ENCODE measurements around the gene FAM217B. TPM values are rescaled to one million over a fixed set of nuclear protein-coding genes. Genes with fewer than 3 reads are reported as not detected.

Gene FAM217B
- total and polyA plus RNA-seq, 2 donors from 2014 or later, result 3.2 to 15.5 TPM

GRCh38 chr20:59945175-59945574, 5.0 kb downstream of the FAM217B start:
- H3K4me1 ChIP-seq (ENCODE audit: control insufficient read depth in 2 of 3, insufficient read depth in 2 of 3, low read depth in 1 of 3, low read length in 3 of 3), result peaks cover 4 to 8% (median 5%) of the 10 kb centered on the region in 3 donors
- FAIRE-seq, result no peak
- H3K36me3 ChIP-seq (ENCODE audit: control insufficient read depth in 2 of 3, insufficient read depth in 3 of 3, low read length in 3 of 3), result peaks cover 0 to 26% (median 4%) of the 10 kb centered on the region in 3 donors
- no peak overlapping the region for H3K27ac ChIP-seq (ENCODE audit: low read depth in 2 of 2, low read length in 2 of 2)
- TF ChIP-seq CTCF (IDR thresholded peaks at IDR 0.05; ENCODE audit: borderline replicate concordance, extremely low read depth, insufficient read depth), result no peak
- H3K4me3 ChIP-seq (ENCODE audit: low read length in 3 of 3), result no peak overlapping the region
- no peak overlapping the region for H3K9ac ChIP-seq (ENCODE audit: low read length in 3 of 3)
- no peaks in the 10 kb centered on the region for H3K27me3 ChIP-seq (ENCODE audit: control insufficient read depth, insufficient read depth, low read length)
- no peak for DNase-seq
- no peaks in the 10 kb centered on the region for H3K9me3 ChIP-seq (ENCODE audit: control insufficient read depth in 2 of 3, insufficient read depth in 1 of 3, low read length in 3 of 3)
- intact Hi-C loops (cut with DNase I), result no loop called here

DNA sequence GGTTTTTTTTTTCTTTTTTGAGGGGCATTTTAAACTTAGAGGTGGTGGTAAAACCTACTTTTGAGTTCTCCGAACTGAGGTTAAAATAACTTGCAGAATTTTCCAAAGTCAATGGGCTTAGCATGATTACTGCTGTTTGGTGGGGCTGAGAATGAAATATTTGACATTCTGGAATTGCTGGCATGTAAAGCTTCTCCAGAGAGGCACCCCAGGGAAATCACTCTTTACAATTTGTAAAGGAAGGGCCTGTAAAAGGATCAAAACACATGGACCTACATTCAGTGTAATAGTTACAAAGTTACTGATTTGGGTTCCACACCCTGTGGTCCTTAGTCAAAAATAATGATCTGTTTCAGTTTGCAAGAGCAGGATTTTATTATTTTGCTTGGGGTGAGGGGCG, 5.5 kb downstream of the FAM217B start:
- Histone ChIP-seq H3K4me1 (ENCODE audit: control insufficient read depth in 2 of 3, insufficient read depth in 2 of 3, low read depth in 1 of 3, low read length in 3 of 3) (peaks cover 4 to 8% (median 5%) of the 10 kb centered on the region in 3 donors), H3K27me3 (ENCODE audit: control insufficient read depth, insufficient read depth, low read length) (no peaks in the 10 kb centered on the region), H3K4me3 (ENCODE audit: low read length in 3 of 3) (no peak overlapping the region), H3K9me3 (ENCODE audit: control insufficient read depth in 2 of 3, insufficient read depth in 1 of 3, low read length in 3 of 3) (no peaks in the 10 kb centered on the region), H3K9ac (ENCODE audit: low read length in 3 of 3) (no peak overlapping the region), H3K36me3 (ENCODE audit: control insufficient read depth in 2 of 3, insufficient read depth in 3 of 3, low read length in 3 of 3) (peaks cover 0 to 26% (median 4%) of the 10 kb centered on the region in 3 donors), H3K27ac (ENCODE audit: low read depth in 2 of 2, low read length in 2 of 2) (no peak overlapping the region)
- FAIRE-seq (no peak), DNase-seq (no peak)
- intact Hi-C loops (cut with DNase I), result no loop called here
- no peak for TF ChIP-seq CTCF (IDR thresholded peaks at IDR 0.05; ENCODE audit: borderline replicate concordance, extremely low read depth, insufficient read depth)

- Histone ChIP-seq H3K9me3 (ENCODE audit: control insufficient read depth in 2 of 3, insufficient read depth in 1 of 3, low read length in 3 of 3) (no peaks in the 10 kb centered on the region), H3K36me3 (ENCODE audit: control insufficient read depth in 2 of 3, insufficient read depth in 3 of 3, low read length in 3 of 3) (peaks cover 0 to 26% (median 4%) of the 10 kb centered on the region in 3 donors), H3K27ac (ENCODE audit: low read depth in 2 of 2, low read length in 2 of 2) (no peak overlapping the region), H3K27me3 (ENCODE audit: control insufficient read depth, insufficient read depth, low read length) (no peaks in the 10 kb centered on the region), H3K4me1 (ENCODE audit: control insufficient read depth in 2 of 3, insufficient read depth in 2 of 3, low read depth in 1 of 3, low read length in 3 of 3) (peaks cover 0 to 3% (median 0%) of the 10 kb centered on the region in 3 donors), H3K4me3 (ENCODE audit: low read length in 3 of 3) (no peak overlapping the region), H3K9ac (ENCODE audit: low read length in 3 of 3) (no peak overlapping the region)
- DNase-seq (no peak), FAIRE-seq (no peak)
- TF ChIP-seq CTCF (IDR thresholded peaks at IDR 0.05; ENCODE audit: borderline replicate concordance, extremely low read depth, insufficient read depth), result no peak
- intact Hi-C loops (cut with DNase I), result no loop called here
Measured at GRCh38 chr20:59947376-59947775, 7.2 kb downstream of the FAM217B start.

GRCh38 chr20:59948212-59948611, 8.0 kb downstream of the FAM217B start:
- TF ChIP-seq CTCF (IDR thresholded peaks at IDR 0.05; ENCODE audit: borderline replicate concordance, extremely low read depth, insufficient read depth), result no peak
- H3K27ac ChIP-seq (ENCODE audit: low read depth in 2 of 2, low read length in 2 of 2), result no peak overlapping the region
- DNase-seq, result no peak
- peaks cover 0 to 3% (median 0%) of the 10 kb centered on the region in 3 donors for H3K4me1 ChIP-seq (ENCODE audit: control insufficient read depth in 2 of 3, insufficient read depth in 2 of 3, low read depth in 1 of 3, low read length in 3 of 3)
- H3K4me3 ChIP-seq (ENCODE audit: low read length in 3 of 3), result no peak overlapping the region
- H3K9me3 ChIP-seq (ENCODE audit: control insufficient read depth in 2 of 3, insufficient read depth in 1 of 3, low read length in 3 of 3), result no peaks in the 10 kb centered on the region
- no peaks in the 10 kb centered on the region for H3K27me3 ChIP-seq (ENCODE audit: control insufficient read depth, insufficient read depth, low read length)
- intact Hi-C loops (cut with DNase I), result no loop called here
- peak overlapping the region in 1 of 3 donors; percentile 16 for H3K9ac ChIP-seq (ENCODE audit: low read length in 3 of 3)
- peaks cover 0 to 19% (median 4%) of the 10 kb centered on the region in 3 donors for H3K36me3 ChIP-seq (ENCODE audit: control insufficient read depth in 2 of 3, insufficient read depth in 3 of 3, low read length in 3 of 3)
- no peak for FAIRE-seq

Measured in kidney (tissue), 14 donors.